ENCODE measurements around the gene AKAP10.

DNA sequence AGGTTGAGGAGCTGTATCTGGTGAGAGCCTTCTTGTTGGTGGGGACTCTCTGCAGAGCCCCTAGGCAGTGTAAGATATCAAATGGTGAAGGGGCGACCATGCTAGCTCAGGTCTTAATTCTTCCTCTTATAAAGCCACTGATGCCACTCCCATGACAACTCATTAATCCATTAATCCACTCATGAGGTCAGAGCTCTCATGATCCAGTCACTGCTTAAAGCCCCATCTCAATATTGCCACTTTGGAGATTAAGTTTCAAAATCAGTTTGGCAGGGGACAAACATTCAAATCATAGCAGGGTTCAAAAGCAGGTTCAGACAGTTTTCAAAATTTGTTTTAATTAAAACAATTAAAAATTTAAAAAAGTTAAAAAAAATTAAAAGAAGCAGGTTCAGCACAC, 18.5 kb upstream of the AKAP10 start:
- TF ChIP-seq EZH2 (IDR thresholded peaks at IDR 0.05; ENCODE audit: low read length, unreplicated experiment): no peak
- TF ChIP-seq, protein P1, sequence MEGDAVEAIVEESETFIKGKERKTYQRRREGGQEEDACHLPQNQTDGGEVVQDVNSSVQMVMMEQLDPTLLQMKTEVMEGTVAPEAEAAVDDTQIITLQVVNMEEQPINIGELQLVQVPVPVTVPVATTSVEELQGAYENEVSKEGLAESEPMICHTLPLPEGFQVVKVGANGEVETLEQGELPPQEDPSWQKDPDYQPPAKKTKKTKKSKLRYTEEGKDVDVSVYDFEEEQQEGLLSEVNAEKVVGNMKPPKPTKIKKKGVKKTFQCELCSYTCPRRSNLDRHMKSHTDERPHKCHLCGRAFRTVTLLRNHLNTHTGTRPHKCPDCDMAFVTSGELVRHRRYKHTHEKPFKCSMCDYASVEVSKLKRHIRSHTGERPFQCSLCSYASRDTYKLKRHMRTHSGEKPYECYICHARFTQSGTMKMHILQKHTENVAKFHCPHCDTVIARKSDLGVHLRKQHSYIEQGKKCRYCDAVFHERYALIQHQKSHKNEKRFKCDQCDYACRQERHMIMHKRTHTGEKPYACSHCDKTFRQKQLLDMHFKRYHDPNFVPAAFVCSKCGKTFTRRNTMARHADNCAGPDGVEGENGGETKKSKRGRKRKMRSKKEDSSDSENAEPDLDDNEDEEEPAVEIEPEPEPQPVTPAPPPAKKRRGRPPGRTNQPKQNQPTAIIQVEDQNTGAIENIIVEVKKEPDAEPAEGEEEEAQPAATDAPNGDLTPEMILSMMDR (conservative IDR thresholded peaks at IDR 0.05; ENCODE audit: low read depth, low read length): no peak

Measured in PC-3 (cell line).